ENCODE measurements around the gene MINDY4B.

MINDY4B gene

GRCh38 chr3:150905339-150905738, at the start of gene MINDY4B:
TSS of gene MINDY4B (minus strand) at chr3:150905439. CDS start at chr3:150905439, 0 bp downstream.
- no peak for DNase-seq (ENCODE audit: low read depth)

GRCh38 chr3:150951923-150952322, 46.7 kb upstream of the MINDY4B start:
- no peak for DNase-seq (ENCODE audit: low read depth)

- peak; percentile 86 for DNase-seq (ENCODE audit: low read depth)
These were observed 40.2 kb upstream of the MINDY4B start for GRCh38 chr3:150945226-150946032.

GRCh38 chr3:150942221-150942620, 37.0 kb upstream of the MINDY4B start:
- DNase-seq (ENCODE audit: low read depth): no peak

- no peak for DNase-seq (ENCODE audit: low read depth)
These were observed 31.5 kb upstream of the MINDY4B start for GRCh38 chr3:150936693-150937092.

GRCh38 chr3:150933473-150933995, 28.3 kb upstream of the MINDY4B start:
- DNase-seq (ENCODE audit: low read depth): no peak

- DNase-seq (ENCODE audit: low read depth): no peak
These were observed 26.5 kb upstream of the MINDY4B start for GRCh38 chr3:150931745-150932144.

- DNase-seq (ENCODE audit: low read depth): no peak
These were observed 25.6 kb upstream of the MINDY4B start for GRCh38 chr3:150930839-150931238.

- DNase-seq (ENCODE audit: low read depth): no peak
These were observed 23.0 kb upstream of the MINDY4B start for GRCh38 chr3:150928234-150928633.

GRCh38 chr3:150926328-150926727, 21.1 kb upstream of the MINDY4B start:
- DNase-seq (ENCODE audit: low read depth): no peak

GRCh38 chr3:150925751-150926201, 20.5 kb upstream of the MINDY4B start:
- DNase-seq (ENCODE audit: low read depth): no peak

GRCh38 chr3:150922611-150923010, 17.4 kb upstream of the MINDY4B start:
- no peak for DNase-seq (ENCODE audit: low read depth)

GRCh38 chr3:150921209-150921608, 16.0 kb upstream of the MINDY4B start:
- DNase-seq (ENCODE audit: low read depth): no peak

GRCh38 chr3:150920236-150920635, 15.0 kb upstream of the MINDY4B start:
- DNase-seq (ENCODE audit: low read depth): no peak

- no peak for DNase-seq (ENCODE audit: low read depth)
These were observed 12.7 kb upstream of the MINDY4B start for GRCh38 chr3:150917951-150918350.

- peak; percentile 34 for DNase-seq (ENCODE audit: low read depth)
These were observed 8.1 kb upstream of the MINDY4B start for GRCh38 chr3:150913133-150913922.

GRCh38 chr3:150912501-150912900, 7.3 kb upstream of the MINDY4B start:
- no peak for DNase-seq (ENCODE audit: low read depth)

GRCh38 chr3:150911771-150912170, 6.5 kb upstream of the MINDY4B start:
- no peak for DNase-seq (ENCODE audit: low read depth)

- DNase-seq (ENCODE audit: low read depth): no peak
These were observed 1.2 kb upstream of the MINDY4B start for GRCh38 chr3:150906461-150906860.

- no peak for DNase-seq (ENCODE audit: low read depth)
These were observed 507 bp upstream of the MINDY4B start for GRCh38 chr3:150905746-150906145.

GRCh38 chr3:150902988-150903387, 2.3 kb downstream of the MINDY4B start:
- no peak for DNase-seq (ENCODE audit: low read depth)

- no peak for DNase-seq (ENCODE audit: low read depth)
These were observed 3.4 kb downstream of the MINDY4B start for GRCh38 chr3:150901793-150902192.

GRCh38 chr3:150899141-150899540, 6.1 kb downstream of the MINDY4B start:
- no peak for DNase-seq (ENCODE audit: low read depth)

All from amniotic epithelial cell (primary cell).